NCI-H345 (cell line): Measurements from ENCODE around the gene RAB40C.

ENCODE experiments used
- DNase-seq: peaks from one replicate; lab custom pipeline; 2025; lab: John Stamatoyannopoulos, UW

RAB40C gene

GRCh38 chr16:668519-669171 is 78.8 kb downstream of the RAB40C start:
- DNase-seq, result no peak

DNA sequence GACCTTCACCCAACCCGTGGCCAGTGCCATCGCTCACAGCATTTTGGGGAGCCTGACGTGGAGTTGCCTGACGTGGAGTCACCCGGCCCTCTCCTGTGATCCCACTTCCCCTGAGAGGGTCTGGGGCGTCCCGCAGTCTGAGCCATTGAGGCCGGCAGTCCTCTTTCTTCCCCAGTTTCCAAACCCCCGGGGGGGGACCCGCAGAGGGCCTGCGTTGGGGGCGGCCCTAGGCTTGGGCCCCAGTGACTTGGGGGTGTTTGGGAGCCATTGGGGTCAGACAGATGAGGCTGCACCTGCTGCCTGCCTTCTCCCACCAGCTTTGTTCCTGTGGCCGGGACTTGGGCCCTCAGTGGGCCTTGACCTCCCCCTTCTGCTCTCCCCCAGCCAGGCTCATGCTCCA is 79.8 kb downstream of the RAB40C start:
- DNase-seq, result no peak

- DNase-seq, result no peak
These were observed 80.9 kb downstream of the RAB40C start for GRCh38 chr16:670485-671352.

GRCh38 chr16:671353-672131 is 81.7 kb downstream of the RAB40C start:
- no peak for DNase-seq

- DNase-seq, result no peak
These were observed 82.5 kb downstream of the RAB40C start for GRCh38 chr16:672371-672770.

- no peak for DNase-seq
These were observed 83.0 kb downstream of the RAB40C start for GRCh38 chr16:672851-673250.

DNA sequence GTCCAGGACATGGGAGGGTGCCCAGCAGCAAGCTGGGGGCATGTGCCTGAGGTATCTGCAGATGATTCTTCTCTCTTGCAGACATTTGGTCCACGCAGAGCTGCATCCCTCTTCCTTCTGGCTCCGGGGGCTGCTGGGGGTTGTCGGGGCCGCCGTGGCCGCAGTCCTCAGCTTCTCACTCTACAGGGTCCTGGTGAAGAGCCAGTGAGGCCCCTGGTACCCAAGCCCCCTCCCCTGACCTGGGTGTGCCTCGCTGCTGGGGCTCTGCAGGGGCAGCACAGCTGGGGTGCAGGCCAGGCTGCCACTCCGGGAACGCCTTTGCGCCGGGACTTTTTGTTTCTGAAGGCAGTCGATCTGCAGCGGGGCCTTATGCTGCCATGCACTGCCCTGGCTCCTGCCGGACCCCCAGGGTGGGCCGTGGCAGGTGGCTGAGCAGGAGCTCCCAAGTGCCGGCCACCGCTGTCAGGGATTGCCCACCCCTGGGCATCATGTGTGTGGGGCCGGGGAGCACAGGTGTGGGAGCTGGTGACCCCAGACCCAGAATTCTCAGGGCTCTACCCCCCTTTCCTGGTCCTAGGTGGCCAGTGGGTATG is 83.6 kb downstream of the RAB40C start:
- no peak for DNase-seq

- no peak for DNase-seq
These were observed 84.5 kb downstream of the RAB40C start for GRCh38 chr16:674214-674881.

DNA sequence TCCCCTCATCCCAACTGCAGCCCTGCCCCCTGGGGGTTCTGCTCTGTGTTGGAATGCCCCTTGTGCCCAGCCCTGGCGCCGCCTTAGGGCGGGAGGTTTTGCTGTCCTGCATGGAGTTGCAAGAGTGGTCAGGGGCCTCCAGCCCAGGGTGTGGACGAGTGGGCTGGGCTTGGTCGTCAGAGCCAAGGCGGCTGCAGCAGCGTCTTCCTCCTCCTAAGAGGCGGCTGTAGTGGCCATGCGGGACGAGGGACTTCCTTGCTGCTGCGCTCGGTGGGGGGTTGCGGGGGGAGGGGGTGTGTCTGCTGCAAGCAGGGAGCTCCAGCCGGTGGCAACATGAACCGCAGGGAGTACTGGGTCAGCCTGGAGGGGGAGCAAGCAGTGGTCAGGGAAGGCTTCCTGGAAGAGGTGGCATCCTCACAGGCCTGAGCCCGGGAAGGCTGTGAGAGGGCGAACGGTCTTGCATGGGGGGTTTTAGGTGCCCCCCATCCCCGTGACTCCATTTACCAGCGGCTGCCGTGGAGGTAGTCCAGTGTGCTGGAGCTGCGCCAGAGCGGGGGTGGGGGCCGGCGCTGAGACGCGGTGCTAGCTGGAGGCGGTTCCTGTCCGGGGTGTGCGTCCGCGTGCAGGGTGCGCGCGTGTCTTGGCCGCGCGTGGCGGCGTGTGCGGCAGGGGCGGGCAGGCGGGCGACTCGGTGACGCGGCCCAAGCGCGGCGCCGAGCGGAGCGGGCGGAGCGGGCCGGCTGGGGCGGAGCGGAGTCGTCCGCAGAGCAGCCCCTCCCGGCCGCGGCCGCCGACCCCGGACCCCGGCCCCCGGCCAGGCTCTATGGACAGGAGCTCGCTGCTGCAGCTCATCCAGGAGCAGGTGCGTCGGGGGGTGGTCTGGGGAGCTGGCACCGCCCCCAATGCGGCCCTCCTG is 85.4 kb downstream of the RAB40C start, which contains the start of gene RHBDL1:
Gene RHBDL1 (plus strand): TSS at position 704 of the 916 bp plus-strand sequence. CDS start 120 bp downstream, at position 824.
- no peak for DNase-seq

GRCh38 chr16:675884-676564 is 86.2 kb downstream of the RAB40C start:
- no peak for DNase-seq

- DNase-seq, result no peak
These were observed 86.7 kb downstream of the RAB40C start for GRCh38 chr16:676565-676902.

DNA sequence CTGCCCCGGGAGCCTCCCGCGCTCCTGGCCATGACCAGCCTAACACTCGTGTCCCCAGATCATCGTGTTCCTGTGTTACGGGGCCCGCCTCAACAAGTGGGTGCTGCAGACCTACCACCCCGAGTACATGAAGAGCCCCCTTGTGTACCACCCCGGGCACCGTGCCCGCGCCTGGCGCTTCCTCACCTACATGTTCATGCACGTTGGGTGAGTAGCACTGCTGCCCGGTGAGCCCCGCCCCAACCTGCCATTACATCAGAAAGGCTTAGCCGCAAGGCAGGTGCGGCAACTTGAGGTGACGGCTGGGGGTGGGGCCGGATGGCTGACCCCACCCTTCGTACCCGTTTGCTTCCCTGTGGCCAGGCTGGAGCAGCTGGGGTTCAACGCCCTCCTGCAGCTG is 87.0 kb downstream of the RAB40C start:
- peak; percentile 93 for DNase-seq

GRCh38 chr16:677316-678190 is 87.7 kb downstream of the RAB40C start:
- DNase-seq, result peak; percentile 75

DNA sequence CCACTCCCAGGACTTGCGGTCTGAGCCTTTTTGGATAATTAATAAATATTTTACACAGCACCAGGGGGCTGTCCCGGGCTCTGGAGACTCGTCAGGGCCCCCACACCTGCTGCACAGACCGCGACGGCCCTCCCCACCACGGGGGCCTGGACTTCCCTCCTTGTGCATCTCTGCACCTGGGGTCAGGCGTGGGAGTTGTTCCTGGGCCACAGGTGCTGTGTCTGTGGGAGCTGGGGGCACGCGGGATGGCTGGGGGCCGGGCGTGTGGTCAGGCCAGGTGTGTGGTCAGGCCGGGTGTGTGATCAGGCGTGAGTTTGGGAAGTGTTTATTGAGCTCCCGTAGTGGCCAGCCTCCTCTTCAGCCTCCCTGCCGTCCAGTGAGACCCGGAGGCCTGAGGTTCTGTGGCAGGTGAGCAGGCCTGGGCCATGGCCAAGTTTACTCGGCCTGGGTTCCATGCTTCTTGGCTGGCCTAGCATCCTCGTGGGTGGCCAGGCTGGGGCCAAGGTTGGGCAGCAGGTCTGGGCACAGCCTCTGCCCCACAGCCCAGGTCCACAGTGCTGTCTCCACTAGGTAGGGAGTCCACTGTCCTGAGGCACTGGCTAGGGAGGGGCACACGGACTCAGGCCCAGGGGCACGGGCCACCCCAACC is 88.5 kb downstream of the RAB40C start:
- DNase-seq, result no peak
